HUES48 (cell line): ENCODE data around the gene PCDHB5.
"Not testable (repeated sequence)": the region's sequence is repeated elsewhere in the genome, so short reads cannot be mapped to it uniquely, and the experiment has no call there.

Source experiments
- H3K27ac ChIP-seq: one replicate; pipeline ENCODE4 v1.7.0; 2013; ENCODE audit warnings: low read depth, low read length, inconsistent platforms
- H3K27me3 ChIP-seq: 2 replicates; pipeline ENCODE4 v1.6.1; 2013; ENCODE audit warnings: mild to moderate bottlenecking, low read length; ENCODE audit not compliant: control insufficient read depth, insufficient read depth
- H3K36me3 ChIP-seq: 2 replicates; pipeline ENCODE4 v1.6.1; 2013; ENCODE audit warnings: low read length; ENCODE audit not compliant: control insufficient read depth, insufficient read depth
- H3K4me1 ChIP-seq: 2 replicates; pipeline ENCODE4 v1.6.1; 2013; ENCODE audit warnings: mild to moderate bottlenecking, low read length; ENCODE audit not compliant: control insufficient read depth, insufficient read depth
- H3K4me3 ChIP-seq: 2 replicates; pipeline ENCODE4 v1.5.1; 2013; ENCODE audit warnings: mild to moderate bottlenecking, low read depth, low read length
- H3K9ac ChIP-seq: 2 replicates; pipeline ENCODE4 v1.6.1; 2013; ENCODE audit warnings: mild to moderate bottlenecking, low read depth, low read length, moderate library complexity
- H3K9me3 ChIP-seq: 2 replicates; pipeline ENCODE4 v1.6.1; 2013; ENCODE audit warnings: low read length; ENCODE audit not compliant: control insufficient read depth, insufficient read depth

The PCDHB5 gene

DNA sequence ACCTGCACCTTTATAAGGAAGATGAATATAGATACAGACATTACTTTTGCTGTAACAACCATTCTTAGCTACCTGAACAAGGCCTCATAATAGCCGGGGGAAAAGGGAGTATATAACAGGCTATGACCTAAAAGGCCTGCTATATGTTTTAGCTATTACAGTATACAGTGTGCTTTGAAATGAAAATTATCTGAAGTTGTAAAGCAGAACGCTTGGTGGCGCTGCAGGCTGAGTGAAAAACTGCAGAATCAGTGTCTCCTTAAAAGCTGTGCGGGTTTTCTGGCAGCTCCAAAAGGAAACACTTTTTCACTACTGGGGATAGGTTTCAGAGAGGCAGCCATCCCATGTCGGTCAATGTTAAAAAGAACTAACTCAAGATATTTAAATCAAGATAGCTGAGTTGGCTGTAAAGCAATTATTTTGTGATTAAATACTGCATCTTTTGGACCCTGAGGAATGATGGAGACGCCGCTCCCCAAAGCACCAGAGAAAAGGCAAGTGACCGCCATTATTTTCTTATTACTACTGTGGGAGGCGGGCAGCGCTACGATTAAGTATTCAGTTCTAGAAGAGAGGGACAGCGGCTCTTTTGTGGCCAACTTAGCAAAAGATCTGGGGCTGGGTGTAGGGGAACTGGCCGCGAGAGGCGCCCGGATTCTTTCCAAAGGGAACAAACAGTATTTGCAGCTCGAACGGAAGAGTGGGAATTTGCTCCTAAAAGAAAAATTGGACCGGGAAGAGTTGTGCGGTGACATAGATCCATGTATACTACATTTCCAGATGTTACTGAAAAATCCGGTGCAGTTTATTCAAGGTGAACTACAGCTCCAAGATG, 20.8 kb downstream of the PCDHB5 start:
- Histone ChIP-seq H3K4me3 (no peak overlapping the region), H3K4me1 (no peaks in the 10 kb centered on the region), H3K27ac (no peak overlapping the region), H3K36me3 (no peaks in the 10 kb centered on the region), H3K9ac (no peak overlapping the region), H3K27me3 (no peaks in the 10 kb centered on the region), H3K9me3 (peaks cover 2% of the 10 kb centered on the region; the same call in 1 of the 2 replicates)

DNA sequence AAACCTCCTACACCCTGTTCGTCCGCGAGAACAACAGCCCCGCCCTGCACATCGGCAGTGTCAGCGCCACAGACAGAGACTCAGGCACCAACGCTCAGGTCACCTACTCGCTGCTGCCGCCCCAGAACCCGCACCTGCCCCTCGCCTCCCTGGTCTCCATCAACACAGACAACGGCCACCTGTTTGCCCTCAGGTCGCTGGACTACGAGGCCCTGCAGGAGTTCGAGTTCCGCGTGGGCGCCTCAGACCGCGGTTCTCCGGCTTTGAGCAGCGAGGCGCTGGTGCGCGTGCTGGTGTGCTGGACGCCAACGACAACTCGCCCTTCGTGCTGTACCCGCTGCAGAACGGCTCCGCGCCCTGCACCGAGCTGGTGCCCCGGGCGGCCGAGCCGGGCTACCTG, 22.4 kb downstream of the PCDHB5 start:
- not testable (repeated sequence) for H3K4me1 ChIP-seq, H3K27me3 ChIP-seq, H3K9ac ChIP-seq, H3K9me3 ChIP-seq, H3K4me3 ChIP-seq, H3K36me3 ChIP-seq, H3K27ac ChIP-seq

DNA sequence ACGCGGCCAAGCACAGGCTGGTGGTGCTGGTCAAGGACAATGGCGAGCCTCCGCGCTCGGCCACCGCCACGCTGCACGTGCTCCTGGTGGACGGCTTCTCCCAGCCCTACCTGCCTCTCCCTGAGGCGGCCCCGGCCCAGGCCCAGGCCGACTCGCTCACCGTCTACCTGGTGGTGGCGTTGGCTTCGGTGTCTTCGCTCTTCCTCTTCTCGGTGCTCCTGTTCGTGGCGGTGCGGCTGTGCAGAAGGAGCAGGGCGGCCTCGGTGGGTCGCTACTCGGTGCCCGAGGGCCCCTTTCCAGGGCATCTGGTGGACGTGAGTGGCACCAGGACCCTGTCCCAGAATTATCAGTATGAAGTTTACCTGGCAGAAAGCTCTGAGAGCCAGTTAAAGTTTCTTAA, 22.9 kb downstream of the PCDHB5 start:
- H3K36me3 ChIP-seq, H3K27me3 ChIP-seq, H3K9me3 ChIP-seq, H3K4me3 ChIP-seq, H3K27ac ChIP-seq, H3K9ac ChIP-seq, H3K4me1 ChIP-seq: not testable (repeated sequence)

DNA sequence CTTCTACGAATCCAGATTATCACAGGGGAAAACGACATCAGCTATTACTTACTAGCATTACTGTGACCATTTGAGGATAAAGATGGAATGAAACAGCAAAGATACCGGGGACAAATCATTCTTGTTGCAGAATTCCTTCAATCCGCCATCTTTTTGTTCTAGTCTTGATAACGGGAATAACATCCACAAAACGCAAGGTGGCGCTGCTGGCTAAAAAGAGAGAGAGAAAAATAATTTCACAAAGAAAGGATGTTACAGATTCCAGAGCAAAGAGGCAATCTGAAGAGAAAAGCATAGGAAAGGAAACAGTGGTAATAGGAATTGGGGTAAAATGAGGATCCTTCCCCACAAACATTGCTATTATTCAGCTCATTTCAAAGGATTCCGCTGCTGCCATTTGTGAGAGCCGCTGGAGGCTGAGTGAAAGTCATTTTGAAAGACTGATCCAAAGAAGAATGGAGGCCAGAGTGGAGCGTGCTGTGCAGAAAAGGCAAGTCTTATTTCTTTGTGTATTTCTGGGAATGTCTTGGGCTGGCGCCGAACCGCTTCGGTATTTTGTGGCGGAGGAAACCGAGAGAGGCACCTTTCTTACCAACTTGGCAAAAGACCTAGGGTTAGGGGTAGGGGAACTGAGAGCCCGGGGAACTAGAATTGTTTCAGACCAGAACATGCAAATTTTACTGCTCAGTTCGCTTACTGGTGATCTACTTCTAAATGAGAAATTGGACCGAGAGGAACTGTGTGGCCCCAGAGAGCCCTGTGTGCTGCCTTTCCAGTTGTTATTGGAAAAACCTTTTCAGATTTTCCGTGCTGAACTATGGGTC, 37.6 kb downstream of the PCDHB5 start, which contains the start of gene PCDHB7:
TSS of gene PCDHB7 (plus strand) at position 264 of the 824 bp plus-strand sequence. CDS start at position 456, 192 bp downstream.
- H3K27me3 ChIP-seq: no peaks in the 10 kb centered on the region
- peaks cover 6% of the 10 kb centered on the region for H3K9me3 ChIP-seq
- H3K27ac ChIP-seq: no peak within 1 kb of the TSS
- no peaks in the 10 kb centered on the region for H3K36me3 ChIP-seq
- no peak within 1 kb of the TSS for H3K9ac ChIP-seq
- no peaks in the 10 kb centered on the region for H3K4me1 ChIP-seq
- no peak within 1 kb of the TSS for H3K4me3 ChIP-seq

DNA sequence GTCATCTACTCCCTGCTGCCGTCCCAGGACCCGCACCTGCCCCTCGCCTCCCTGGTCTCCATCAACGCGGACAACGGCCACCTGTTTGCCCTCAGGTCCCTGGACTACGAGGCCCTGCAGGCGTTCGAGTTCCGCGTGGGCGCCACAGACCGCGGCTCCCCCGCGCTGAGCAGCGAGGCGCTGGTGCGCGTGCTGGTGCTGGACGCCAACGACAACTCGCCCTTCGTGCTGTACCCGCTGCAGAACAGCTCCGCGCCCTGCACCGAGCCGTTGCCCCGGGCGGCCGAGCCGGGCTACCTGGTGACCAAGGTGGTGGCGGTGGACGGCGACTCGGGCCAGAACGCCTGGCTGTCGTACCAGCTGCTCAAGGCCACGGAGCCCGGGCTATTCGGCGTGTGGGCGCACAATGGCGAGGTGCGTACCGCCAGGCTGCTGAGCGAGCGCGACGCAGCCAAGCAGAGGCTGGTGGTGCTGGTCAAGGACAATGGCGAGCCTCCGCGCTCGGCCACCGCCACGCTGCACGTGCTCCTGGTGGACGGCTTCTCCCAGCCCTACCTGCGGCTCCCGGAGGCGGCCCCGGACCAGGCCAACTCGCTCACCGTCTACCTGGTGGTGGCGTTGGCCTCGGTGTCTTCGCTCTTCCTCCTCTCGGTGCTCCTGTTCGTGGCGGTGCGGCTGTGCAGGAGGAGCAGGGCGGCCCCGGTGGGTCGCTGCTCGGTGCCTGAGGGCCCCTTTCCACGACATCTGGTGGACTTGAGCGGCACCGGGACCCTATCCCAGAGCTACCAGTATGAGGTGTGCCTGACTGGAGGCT, 39.5 kb downstream of the PCDHB5 start:
- H3K27me3 ChIP-seq, H3K27ac ChIP-seq, H3K4me3 ChIP-seq, H3K36me3 ChIP-seq, H3K4me1 ChIP-seq, H3K9ac ChIP-seq: not testable (repeated sequence)
- peaks cover 14% of the 10 kb centered on the region for H3K9me3 ChIP-seq

DNA sequence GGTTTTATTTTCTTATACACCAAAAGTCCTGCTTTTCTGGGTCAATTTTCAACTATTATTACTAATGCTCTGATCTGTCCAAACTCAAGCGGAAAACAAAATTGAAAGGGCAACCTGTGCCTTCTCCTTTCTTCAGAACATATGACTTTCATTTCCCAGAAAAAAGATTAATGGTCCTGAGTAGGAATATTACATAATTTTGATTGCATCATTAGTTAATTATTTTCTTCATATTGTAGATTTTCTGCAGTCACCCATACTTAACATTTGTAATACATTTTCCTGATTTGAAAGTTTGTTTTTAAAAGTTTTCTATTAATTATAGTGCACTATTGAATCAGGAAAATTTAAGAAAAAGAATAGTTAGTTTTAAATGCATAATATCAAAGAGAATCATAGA, 40.9 kb downstream of the PCDHB5 start:
- H3K4me1 ChIP-seq: no peaks in the 10 kb centered on the region
- no peak overlapping the region for H3K9ac ChIP-seq
- H3K27me3 ChIP-seq: no peaks in the 10 kb centered on the region
- no peak overlapping the region for H3K27ac ChIP-seq
- H3K36me3 ChIP-seq: no peaks in the 10 kb centered on the region
- H3K4me3 ChIP-seq: no peak overlapping the region
- H3K9me3 ChIP-seq: peaks cover 14% of the 10 kb centered on the region

DNA sequence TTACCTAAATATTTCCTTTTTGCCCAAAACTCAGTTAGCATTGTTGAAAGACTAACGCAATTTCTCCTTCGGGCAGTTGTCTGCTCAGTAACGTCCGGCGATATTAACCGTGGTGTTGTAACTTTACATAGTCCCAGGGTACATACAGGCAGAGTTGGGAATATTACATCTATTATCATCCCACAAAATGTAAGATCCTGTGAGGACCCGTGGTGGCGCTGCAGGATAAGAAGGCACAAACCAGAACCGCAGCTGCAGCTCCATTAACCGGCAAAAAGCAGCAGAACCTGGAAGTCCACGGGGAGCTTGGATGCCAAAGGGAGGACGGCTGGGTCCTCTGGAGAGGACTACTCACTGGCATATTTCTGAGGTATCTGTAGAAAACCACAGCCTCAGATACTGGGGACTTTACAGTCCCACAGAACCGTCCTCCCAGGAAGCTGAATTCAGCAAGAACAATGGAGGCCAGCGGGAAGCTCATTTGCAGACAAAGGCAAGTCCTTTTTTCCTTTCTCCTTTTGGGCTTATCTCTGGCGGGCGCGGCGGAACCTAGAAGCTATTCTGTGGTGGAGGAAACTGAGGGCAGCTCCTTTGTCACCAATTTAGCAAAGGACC, 42.7 kb downstream of the PCDHB5 start, which contains the start of gene PCDHB8:
TSS of gene PCDHB8 (plus strand) at position 214 of the 615 bp plus-strand sequence. CDS start at position 459, 245 bp downstream.
- not testable (repeated sequence) for H3K27ac ChIP-seq, H3K36me3 ChIP-seq, H3K27me3 ChIP-seq, H3K4me3 ChIP-seq, H3K9ac ChIP-seq, H3K4me1 ChIP-seq
- peaks cover 14% of the 10 kb centered on the region for H3K9me3 ChIP-seq

DNA sequence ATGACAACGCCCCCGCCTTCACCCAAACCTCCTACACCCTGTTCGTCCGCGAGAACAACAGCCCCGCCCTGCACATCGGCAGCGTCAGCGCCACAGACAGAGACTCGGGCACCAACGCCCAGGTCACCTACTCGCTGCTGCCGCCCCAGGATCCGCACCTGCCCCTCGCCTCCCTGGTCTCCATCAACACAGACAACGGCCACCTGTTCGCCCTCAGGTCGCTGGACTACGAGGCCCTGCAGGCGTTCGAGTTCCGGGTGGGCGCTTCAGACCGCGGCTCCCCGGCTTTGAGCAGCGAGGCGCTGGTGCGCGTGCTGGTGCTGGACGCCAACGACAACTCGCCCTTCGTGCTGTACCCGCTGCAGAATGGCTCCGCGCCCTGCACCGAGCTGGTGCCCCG, 44.4 kb downstream of the PCDHB5 start:
- peaks cover 17% of the 10 kb centered on the region for H3K9me3 ChIP-seq
- H3K27me3 ChIP-seq, H3K9ac ChIP-seq, H3K27ac ChIP-seq, H3K36me3 ChIP-seq, H3K4me3 ChIP-seq, H3K4me1 ChIP-seq: not testable (repeated sequence)

DNA sequence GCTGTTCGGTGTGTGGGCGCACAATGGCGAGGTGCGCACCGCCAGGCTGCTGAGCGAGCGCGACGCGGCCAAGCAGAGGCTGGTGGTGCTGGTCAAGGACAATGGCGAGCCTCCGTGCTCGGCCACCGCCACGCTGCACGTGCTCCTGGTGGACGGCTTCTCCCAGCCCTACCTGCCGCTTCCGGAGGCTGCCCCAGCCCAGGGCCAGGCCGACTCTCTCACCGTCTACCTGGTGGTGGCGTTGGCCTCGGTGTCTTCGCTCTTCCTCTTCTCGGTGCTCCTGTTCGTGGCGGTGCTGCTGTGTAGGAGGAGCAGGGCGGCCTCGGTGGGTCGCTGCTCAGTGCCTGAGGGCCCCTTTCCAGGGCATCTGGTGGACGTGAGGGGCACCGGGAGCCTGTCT, 44.9 kb downstream of the PCDHB5 start:
- not testable (repeated sequence) for H3K36me3 ChIP-seq, H3K4me1 ChIP-seq, H3K4me3 ChIP-seq, H3K27ac ChIP-seq, H3K9ac ChIP-seq, H3K27me3 ChIP-seq
- H3K9me3 ChIP-seq: peaks cover 14% of the 10 kb centered on the region

DNA sequence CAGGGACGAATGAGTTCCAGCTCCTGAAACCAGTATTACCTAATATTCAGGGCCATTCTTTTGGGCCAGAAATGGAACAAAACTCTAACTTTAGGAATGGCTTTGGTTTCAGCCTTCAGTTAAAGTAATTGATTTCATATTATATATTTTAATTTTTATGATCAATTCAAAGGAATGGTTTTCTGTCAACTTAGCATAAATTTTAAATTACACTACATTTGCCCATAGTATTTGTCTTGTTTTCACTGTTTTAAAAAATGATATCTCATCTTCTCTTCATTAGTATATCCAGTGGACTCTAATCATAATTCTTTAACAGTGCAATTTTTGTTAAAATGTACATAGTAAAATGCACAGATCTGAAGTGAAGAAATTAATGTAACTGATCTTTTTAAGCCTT, 45.3 kb downstream of the PCDHB5 start:
- Histone ChIP-seq H3K9me3 (peaks cover 11% of the 10 kb centered on the region; the same call in 1 of the 2 replicates), H3K27ac (no peak overlapping the region), H3K36me3 (no peaks in the 10 kb centered on the region), H3K27me3 (no peaks in the 10 kb centered on the region), H3K4me3 (no peak overlapping the region), H3K4me1 (no peaks in the 10 kb centered on the region), H3K9ac (no peak overlapping the region)
